ENCODE data around the gene CLEC1A.

CLEC1A gene

DNA sequence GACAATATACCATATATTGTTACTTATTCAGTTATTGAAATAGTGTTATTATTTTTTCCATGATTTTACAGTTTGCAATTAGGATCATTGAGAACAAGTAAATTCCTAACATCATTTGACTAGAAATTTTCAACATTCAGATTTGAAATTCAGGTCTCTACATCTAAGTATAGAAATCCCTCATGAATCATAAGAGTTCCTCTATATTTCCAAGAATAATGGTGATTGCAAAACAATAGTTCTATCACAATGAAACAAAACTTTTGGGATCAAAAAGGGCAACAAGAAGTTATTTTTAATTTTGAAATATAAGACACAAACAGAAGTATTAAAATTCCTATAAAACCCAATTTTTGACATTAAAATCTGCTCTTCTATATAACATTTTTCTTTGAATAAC lies 10.8 kb downstream of the CLEC1A start:
- H3K27ac ChIP-seq = no peak overlapping the region
- no peak for TF ChIP-seq ZFX (IDR thresholded peaks at IDR 0.05; ENCODE audit: borderline replicate concordance)
- TF ChIP-seq, protein P1, sequence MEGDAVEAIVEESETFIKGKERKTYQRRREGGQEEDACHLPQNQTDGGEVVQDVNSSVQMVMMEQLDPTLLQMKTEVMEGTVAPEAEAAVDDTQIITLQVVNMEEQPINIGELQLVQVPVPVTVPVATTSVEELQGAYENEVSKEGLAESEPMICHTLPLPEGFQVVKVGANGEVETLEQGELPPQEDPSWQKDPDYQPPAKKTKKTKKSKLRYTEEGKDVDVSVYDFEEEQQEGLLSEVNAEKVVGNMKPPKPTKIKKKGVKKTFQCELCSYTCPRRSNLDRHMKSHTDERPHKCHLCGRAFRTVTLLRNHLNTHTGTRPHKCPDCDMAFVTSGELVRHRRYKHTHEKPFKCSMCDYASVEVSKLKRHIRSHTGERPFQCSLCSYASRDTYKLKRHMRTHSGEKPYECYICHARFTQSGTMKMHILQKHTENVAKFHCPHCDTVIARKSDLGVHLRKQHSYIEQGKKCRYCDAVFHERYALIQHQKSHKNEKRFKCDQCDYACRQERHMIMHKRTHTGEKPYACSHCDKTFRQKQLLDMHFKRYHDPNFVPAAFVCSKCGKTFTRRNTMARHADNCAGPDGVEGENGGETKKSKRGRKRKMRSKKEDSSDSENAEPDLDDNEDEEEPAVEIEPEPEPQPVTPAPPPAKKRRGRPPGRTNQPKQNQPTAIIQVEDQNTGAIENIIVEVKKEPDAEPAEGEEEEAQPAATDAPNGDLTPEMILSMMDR (IDR thresholded peaks at IDR 0.05) = no peak

DNA sequence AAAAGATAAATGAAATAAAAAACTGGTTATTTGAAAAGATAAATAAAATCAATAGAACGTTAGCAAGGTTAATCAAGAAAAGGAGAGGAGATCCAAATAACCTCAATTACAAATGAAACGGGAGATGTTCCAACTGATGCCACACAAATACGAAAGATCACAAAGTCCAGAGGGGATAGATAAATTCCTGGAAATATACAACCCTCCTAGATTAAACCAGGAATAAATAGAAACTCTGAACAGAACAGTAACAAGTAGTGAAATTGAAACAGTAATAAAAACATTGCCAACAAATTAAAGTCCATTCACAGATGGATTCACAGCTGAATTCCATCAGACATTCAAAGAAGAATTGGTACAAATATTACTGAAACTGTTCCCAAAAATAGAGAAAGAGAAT lies 12.4 kb downstream of the CLEC1A start:
- TF ChIP-seq, protein P1 (IDR thresholded peaks at IDR 0.05) = no peak
- no peak for TF ChIP-seq ZFX (IDR thresholded peaks at IDR 0.05; ENCODE audit: borderline replicate concordance)
- H3K27ac ChIP-seq = no peak overlapping the region

DNA sequence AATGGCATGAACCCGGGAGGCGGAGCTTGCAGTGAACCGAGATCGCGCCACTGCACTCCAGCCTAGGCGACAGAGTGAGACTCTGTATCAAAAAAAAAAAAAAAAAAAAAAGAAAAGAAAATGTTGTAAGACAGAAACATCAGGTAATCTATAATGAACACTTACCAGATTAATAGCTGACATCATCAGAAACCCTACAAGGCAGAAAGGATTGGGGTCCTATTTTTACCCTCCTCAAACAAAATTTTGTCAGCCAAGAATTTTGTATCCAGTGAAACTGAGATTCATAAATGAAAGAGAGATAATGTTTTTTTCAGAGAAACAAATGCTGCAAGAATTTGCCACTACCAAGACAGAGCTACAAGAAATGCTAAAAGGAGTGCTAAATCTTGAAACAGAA lies 14.1 kb downstream of the CLEC1A start:
- TF ChIP-seq, protein P1 (IDR thresholded peaks at IDR 0.05) = no peak
- no peak for TF ChIP-seq ZFX (IDR thresholded peaks at IDR 0.05; ENCODE audit: borderline replicate concordance)
- no peak overlapping the region for H3K27ac ChIP-seq

DNA sequence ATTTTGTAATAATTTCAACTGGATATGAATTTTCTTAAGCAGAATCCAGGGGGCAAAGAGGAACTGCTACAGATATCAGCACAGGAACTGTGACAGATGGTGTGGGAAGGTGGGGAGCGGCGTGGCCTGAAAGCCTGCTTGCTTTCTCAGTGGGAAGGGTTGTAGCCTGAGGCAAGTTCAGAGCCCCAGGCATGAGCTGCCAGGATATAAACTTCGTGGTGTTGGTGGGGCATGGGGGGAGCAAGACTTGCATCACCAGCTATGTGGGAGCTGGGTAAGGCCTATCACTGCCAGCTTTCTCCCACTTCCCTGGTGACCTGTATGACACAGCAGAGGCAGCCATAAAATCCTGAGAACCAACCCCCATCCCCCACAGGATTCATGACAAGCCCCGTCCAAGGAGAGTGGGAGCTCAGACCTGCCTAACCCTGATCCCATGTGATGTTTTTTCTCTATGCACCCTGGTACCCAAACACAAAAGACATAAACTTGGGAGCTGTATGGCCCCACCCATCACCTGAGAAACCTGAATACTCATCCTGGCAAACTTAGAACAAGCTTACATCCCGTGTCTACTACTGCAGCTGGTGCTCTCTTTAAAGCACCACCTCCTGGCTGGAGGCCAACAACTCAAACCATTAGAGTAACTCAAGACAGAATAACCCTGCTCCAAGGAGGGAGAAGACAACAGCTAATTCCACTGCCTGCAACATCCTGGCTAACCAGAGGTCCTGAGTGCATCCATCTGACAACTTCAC lies 16.5 kb downstream of the CLEC1A start:
- no peak overlapping the region for H3K27ac ChIP-seq
- TF ChIP-seq, protein P1 (IDR thresholded peaks at IDR 0.05) = no peak
- TF ChIP-seq ZFX (IDR thresholded peaks at IDR 0.05; ENCODE audit: borderline replicate concordance) = no peak

DNA sequence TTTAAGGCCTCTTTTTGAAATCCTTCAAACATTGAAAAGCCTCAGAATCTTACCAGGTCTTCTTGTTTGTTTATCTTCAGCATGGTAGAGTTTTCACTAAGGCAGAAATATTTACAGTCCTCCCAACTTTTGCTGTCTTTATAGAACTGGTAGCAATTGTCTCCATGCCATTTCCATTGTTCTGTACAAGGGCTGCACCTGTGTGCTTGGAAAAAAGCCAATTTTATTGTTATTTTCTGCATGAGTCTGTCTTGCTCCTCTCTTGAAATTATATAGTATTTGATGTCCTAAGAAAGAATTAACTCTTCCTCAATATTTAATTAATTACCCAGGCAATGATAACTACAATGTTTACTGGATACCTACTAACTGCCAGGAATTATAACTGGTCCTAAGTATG lies 23.3 kb downstream of the CLEC1A start:
- TF ChIP-seq, protein P1 (IDR thresholded peaks at IDR 0.05) = no peak
- 0 out of 2 replicates have a peak, but pooled peaks have one; percentile 35 for TF ChIP-seq ZFX (IDR thresholded peaks at IDR 0.05; ENCODE audit: borderline replicate concordance)
- no peak overlapping the region for H3K27ac ChIP-seq

DNA sequence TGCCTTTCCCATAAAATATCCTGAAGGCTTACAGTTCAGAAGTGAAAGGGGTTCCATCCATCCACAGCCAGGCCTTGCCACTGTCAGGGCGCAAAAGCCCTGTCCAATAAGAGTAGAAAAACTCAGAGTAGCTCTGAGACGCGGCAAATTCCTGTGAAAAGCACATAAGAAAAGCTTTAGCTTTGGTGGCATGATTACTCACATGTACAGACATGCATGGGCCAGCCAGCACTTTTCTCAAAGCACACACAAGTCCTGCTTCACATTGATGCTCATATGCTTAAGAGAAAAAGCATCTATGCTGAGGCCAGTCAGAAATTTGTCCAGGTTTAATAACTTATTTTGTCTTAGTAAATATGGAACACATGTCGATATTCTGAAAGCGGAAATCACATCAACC lies 25.5 kb downstream of the CLEC1A start:
- H3K27ac ChIP-seq = no peak overlapping the region
- TF ChIP-seq, protein P1 (IDR thresholded peaks at IDR 0.05) = no peak
- TF ChIP-seq ZFX (IDR thresholded peaks at IDR 0.05; ENCODE audit: borderline replicate concordance) = no peak

DNA sequence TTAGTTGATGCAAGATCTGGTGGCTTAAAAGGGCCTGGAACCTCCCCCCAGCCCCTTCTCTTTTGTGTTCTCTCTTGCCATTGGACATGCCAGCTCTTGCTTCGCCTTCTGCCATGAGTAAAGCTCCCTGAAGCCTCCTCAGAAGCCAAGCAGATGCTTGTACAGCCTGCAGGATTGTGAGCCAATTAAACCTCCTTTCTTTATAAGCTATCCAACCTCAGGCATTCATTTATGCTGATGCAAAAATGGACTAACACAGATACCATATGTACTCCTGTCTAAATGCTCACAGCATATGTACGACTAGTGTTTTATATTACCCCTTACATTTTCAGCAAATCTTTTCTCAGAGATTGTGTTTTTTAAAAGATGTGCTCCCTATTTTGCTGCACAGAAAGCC lies 26.7 kb downstream of the CLEC1A start:
- TF ChIP-seq, protein P1 (IDR thresholded peaks at IDR 0.05) = no peak
- no peak for TF ChIP-seq ZFX (IDR thresholded peaks at IDR 0.05; ENCODE audit: borderline replicate concordance)
- no peak overlapping the region for H3K27ac ChIP-seq
